HCT116 (cell line): Measurements from ENCODE around the gene CA12. TPM values are rescaled to one million over a fixed set of nuclear protein-coding genes. Genes with fewer than 3 reads are reported as not detected.

Experiments used
- ATAC-seq: fragments of 200-7000 bp; cut with Tn5 transposase; 2 replicates; pipeline ENCODE4 v1.9.1; 2020; ENCODE audit warnings: mild to moderate bottlenecking, moderate library complexity
- BruUV-seq: library from RNA; stranded (reverse); fragments of 400-500 nt; replicated peaks from 2 replicates; lab custom pipeline; 2021; lab: Mats Ljungman, UMichigan
- CTCF ChIA-PET: fragments of 300-600 bp; sonication (Branson Sonifier 250); formaldehyde crosslinking; loops from one replicate; lab custom pipeline; 2021; ENCODE audit warnings: antibody characterized with exemption; lab: Charles Lee
- POLR2A ChIA-PET: fragments of 300-600, 350-600 bp; sonication (Branson Sonifier 250); formaldehyde crosslinking; loops from one replicate; lab custom pipeline; 2021; ENCODE audit warnings: antibody characterized with exemption; lab: Charles Lee
- RAD21 ChIA-PET, 2 experiments: fragments of 300-600 bp; sonication (Branson Sonifier 250); formaldehyde crosslinking; loops; one replicate each; lab custom pipeline; 2023; ENCODE audit warnings: low total read pairs in 2 of 2; ENCODE audit not compliant: uncharacterized antibody in 2 of 2, unreplicated experiment in 2 of 2, low non-redundant PET in 1 of 2; lab: Charles Lee
- DNase-seq: peaks from one replicate; pipeline ENCODE4 v3.0.0-alpha.2; 2010; ENCODE audit warnings: low read depth, low spot score
- H2AFZ ChIP-seq: fragments of 200-600 bp; shearing (Covaris generic), sonication (generic); 2 replicates; pipeline ENCODE4 v1.6.1; 2017; ENCODE audit warnings: low read depth, mixed run types, mixed read lengths, antibody characterized with exemption, low read length; ENCODE audit not compliant: poor library complexity, severe bottlenecking
- H3K27ac ChIP-seq: 2 replicates; pipeline ENCODE4 v1.5.1; 2012; ENCODE audit warnings: low read depth, low read length
- H3K27me3 ChIP-seq: fragments of 200-600 bp; sonication (generic); 2 replicates; pipeline ENCODE4 v1.6.1; 2016; ENCODE audit warnings: mixed run types, low read length, mixed read lengths; ENCODE audit not compliant: insufficient read depth
- H3K36me3 ChIP-seq, 2 experiments: fragments of 200-500 bp in 1 of 2; fragments of 200-600 bp in 1 of 2; sonication (Bioruptor generic) in 1 of 2; sonication (generic) in 1 of 2; 2 replicates each; pipeline versions ENCODE4 v1.5.1 to v1.6.1; 2014 to 2016; ENCODE audit warnings: low read length in 2 of 2, inconsistent platforms in 1 of 2, mixed read lengths in 1 of 2, mixed run types in 1 of 2; ENCODE audit not compliant: insufficient read depth in 2 of 2, control insufficient read depth in 1 of 2
- H3K4me1 ChIP-seq, 2 experiments: fragments of 200-600 bp in 1 of 2; sonication (generic) in 1 of 2; 2 replicates each; pipeline versions ENCODE4 v1.5.1 to v1.6.1; 2012 to 2017; ENCODE audit warnings: low read length in 2 of 2, inconsistent platforms in 1 of 2, mild to moderate bottlenecking in 1 of 2, mixed read lengths in 1 of 2, mixed run types in 1 of 2, moderate library complexity in 1 of 2; ENCODE audit not compliant: insufficient read depth in 2 of 2, control insufficient read depth in 1 of 2
- H3K4me2 ChIP-seq: fragments of 200-600 bp; sonication (generic); 2 replicates; pipeline ENCODE4 v1.6.1; 2017; ENCODE audit warnings: mixed run types, low read length, mixed read lengths
- H3K4me3 ChIP-seq, 2 experiments: fragments of 200-600 bp in 1 of 2; sonication (generic) in 1 of 2; replicated peaks in 1 of 2; 2 replicates each; pipeline ENCODE4 v1.5.1; 2011 to 2016; ENCODE audit warnings: low read length in 2 of 2, control low read depth in 1 of 2, low read depth in 1 of 2, mild to moderate bottlenecking in 1 of 2, mixed read lengths in 1 of 2, mixed run types in 1 of 2
- H3K79me2 ChIP-seq: fragments of 200-600 bp; sonication (generic); 2 replicates; pipeline ENCODE4 v1.6.1; 2017; ENCODE audit warnings: mild to moderate bottlenecking, mixed run types, low read length, moderate library complexity, mixed read lengths; ENCODE audit not compliant: insufficient read depth
- H3K9ac ChIP-seq: fragments of 200-600 bp; sonication (generic); 2 replicates; pipeline ENCODE4 v1.6.1; 2016; ENCODE audit warnings: low read length, mixed read lengths
- H3K9me2 ChIP-seq: fragments of 200-600 bp; sonication (generic), shearing (Covaris generic); 2 replicates; pipeline ENCODE4 v1.6.1; 2017; ENCODE audit warnings: mixed run types, mild to moderate bottlenecking, moderate library complexity; ENCODE audit not compliant: insufficient read depth
- H3K9me3 ChIP-seq, 2 experiments: fragments of 200-500 bp in 1 of 2; fragments of 200-600 bp in 1 of 2; sonication (Bioruptor generic) in 1 of 2; sonication (generic) in 1 of 2; 2 replicates each; pipeline ENCODE4 v1.6.1; 2014 to 2017; ENCODE audit warnings: low read length in 2 of 2, mixed read lengths in 2 of 2, inconsistent platforms in 1 of 2, low read depth in 1 of 2, mild to moderate bottlenecking in 1 of 2, mixed run types in 1 of 2, moderate library complexity in 1 of 2; ENCODE audit not compliant: control insufficient read depth in 1 of 2, insufficient read depth in 1 of 2
- H4K20me1 ChIP-seq: fragments of 200-600 bp; sonication (generic), shearing (Covaris generic); 2 replicates; pipeline ENCODE4 v1.6.1; 2017; ENCODE audit warnings: mixed run types, mild to moderate bottlenecking, moderate library complexity; ENCODE audit not compliant: insufficient read depth
- CBX3 ChIP-seq: IDR thresholded peaks from 2 replicates; pipeline ENCODE4 v1.6.1; 2012; ENCODE audit warnings: low read depth
- CEBPB ChIP-seq: IDR thresholded peaks from 2 replicates; pipeline ENCODE4 v1.6.1; 2012; ENCODE audit warnings: low read depth
- EGR1 ChIP-seq: IDR thresholded peaks from 2 replicates; pipeline ENCODE4 v1.6.1; 2012; ENCODE audit warnings: low read depth
- EZH2phosphoT487 ChIP-seq: fragments of 200-600 bp; IDR thresholded peaks from 2 replicates; pipeline ENCODE4 v1.6.1; 2018; ENCODE audit warnings: antibody characterized with exemption, borderline replicate concordance
- FOSL1 ChIP-seq: IDR thresholded peaks from 2 replicates; pipeline ENCODE4 v1.6.1; 2012; ENCODE audit warnings: low read depth
- MAX ChIP-seq: IDR thresholded peaks from 2 replicates; pipeline ENCODE4 v1.6.1; 2012
- POLR2AphosphoS5 ChIP-seq: IDR thresholded peaks from 2 replicates; pipeline ENCODE4 v1.6.1; 2011; ENCODE audit warnings: mild to moderate bottlenecking, low read depth, low read length, moderate library complexity
- RAD21 ChIP-seq: IDR thresholded peaks from 2 replicates; pipeline ENCODE4 v1.6.1; 2012; ENCODE audit warnings: low read depth, mild to moderate bottlenecking
- REST ChIP-seq: IDR thresholded peaks from 2 replicates; pipeline ENCODE4 v1.6.1; 2012; ENCODE audit warnings: low read depth
- SIN3A ChIP-seq: IDR thresholded peaks from 2 replicates; pipeline ENCODE4 v1.6.1; 2012; ENCODE audit warnings: low read depth
- SP1 ChIP-seq: IDR thresholded peaks from 2 replicates; pipeline ENCODE4 v1.6.1; 2012; ENCODE audit warnings: low read depth
- TCF7L2 ChIP-seq: IDR thresholded peaks from 2 replicates; pipeline ENCODE4 v1.7.0; 2011; ENCODE audit warnings: borderline replicate concordance, inconsistent platforms; ENCODE audit not compliant: insufficient read depth, insufficient read length; ENCODE audit errors: extremely low read depth
- YY1 ChIP-seq: IDR thresholded peaks from 2 replicates; pipeline ENCODE4 v1.6.1; 2011; ENCODE audit warnings: low read length, low read depth, moderate library complexity, mild to moderate bottlenecking; ENCODE audit not compliant: insufficient replicate concordance; ENCODE audit errors: extremely low read depth
- ZBTB33 ChIP-seq: IDR thresholded peaks from 2 replicates; pipeline ENCODE4 v1.6.1; 2011; ENCODE audit warnings: mild to moderate bottlenecking, low read length, moderate library complexity; ENCODE audit not compliant: insufficient replicate concordance; ENCODE audit errors: extremely low read depth
- ZNF274 ChIP-seq: fragments of 200-500 bp; sonication (Bioruptor generic); IDR thresholded peaks from 2 replicates; pipeline ENCODE4 v1.6.1; 2014; ENCODE audit warnings: mild to moderate bottlenecking, low read depth, low read length, inconsistent platforms
- intact Hi-C: fragments of 100-400 bp; cut with micrococcal nuclease; formaldehyde crosslinking; loops from 2 replicates; pipeline ENCODE4 v1.10.0; 2022
- total RNA-seq: library from RNA; stranded (reverse); gene quantifications from one replicate; pipeline ENCODE4 v1.2.1, GENCODE V29; 2021; ENCODE audit not compliant: unreplicated experiment

CA12 gene
- total RNA-seq, 1 experiment from 2014 or later = 1.8 TPM

GRCh38 chr15:63382966-63383710 lies 1.5 kb upstream of the CA12 start:
- DNase-seq (no peak), ATAC-seq (no peak)
- Histone ChIP-seq H3K9ac (no peak overlapping the region), H3K4me3 (no peak overlapping the region), H3K9me3 (no peaks in the 10 kb centered on the region), H3K4me2 (peak overlapping the region; percentile 27; the same call in 1 of the 2 replicates), H2AFZ (no peak overlapping the region), H3K79me2 (no peaks in the 10 kb centered on the region), H3K27me3 (peaks cover 4% of the 10 kb centered on the region; the same call in 1 of the 2 replicates), H3K9me2 (no peaks in the 10 kb centered on the region), H3K27ac (no peak overlapping the region), H3K36me3 (no peaks in the 10 kb centered on the region), H4K20me1 (no peaks in the 10 kb centered on the region), H3K4me1 (peaks cover 7 to 41% of the 10 kb centered on the region in 2 experiments; a peak in 3 of 4 replicates)
- no TSS peak for BruUV-seq
- intact Hi-C loops = no loop called here
- TF ChIP-seq EZH2phosphoT487 = no peak
- TF ChIP-seq SP1 = no peak
- TF ChIP-seq ZBTB33 = no peak
- TF ChIP-seq ZNF274 = no peak
- TF ChIP-seq REST = no peak
- no peak for TF ChIP-seq CEBPB
- TF ChIP-seq YY1 = no peak
- no peak for TF ChIP-seq SIN3A
- no peak for TF ChIP-seq POLR2AphosphoS5
- TF ChIP-seq MAX = no peak
- TF ChIP-seq FOSL1 = no peak
- TF ChIP-seq TCF7L2 = no peak
- TF ChIP-seq RAD21 = no peak
- no peak for TF ChIP-seq CBX3
- TF ChIP-seq EGR1 = no peak
- ChIA-PET POLR2A (no interaction called here), CTCF (no interaction called here), RAD21 (no interaction called here)
